ENCODE measurements around the gene TCP10L. TPM values are rescaled to one million over a fixed set of nuclear protein-coding genes. Genes with fewer than 3 reads are reported as not detected.
"Not testable (repeated sequence)": the region's sequence is repeated elsewhere in the genome, so short reads cannot be mapped to it uniquely, and the experiment has no call there.

TCP10L gene
- total RNA-seq, 2 experiments from 2014 or later = 0.34 to 0.41 TPM

GRCh38 chr21:32545948-32546441 is 39.3 kb downstream of the TCP10L start:
- Histone ChIP-seq H3K4me1 (ENCODE audit: insufficient read depth, low read length) (no peaks in the 10 kb centered on the region), H3K9me3 (ENCODE audit: control insufficient read depth in 1 of 2, insufficient read depth in 1 of 2, low read length in 2 of 2) (no peaks in the 10 kb centered on the region), H3K4me3 (ENCODE audit: low read length) (no peak overlapping the region), H3K27ac (ENCODE audit: low read depth in 1 of 2, low read length in 2 of 2) (no peak overlapping the region), H3K36me3 (ENCODE audit: insufficient read depth, low read length) (no peaks in the 10 kb centered on the region), H3K27me3 (ENCODE audit: control insufficient read depth in 1 of 2, insufficient read depth in 2 of 2, low read length in 2 of 2) (no peaks in the 10 kb centered on the region)
- ChIA-PET POLR2A (no interaction called here), CTCF (no interaction called here)
- Mint-ChIP-seq H3K36me3 (ENCODE audit: low read depth) (no peaks in the 10 kb centered on the region), H3K4me1 (ENCODE audit: low read depth) (no peaks in the 10 kb centered on the region), H3K27ac (no peak overlapping the region), H3K4me3 (no peak overlapping the region), H3K27me3 (no peaks in the 10 kb centered on the region), H3K9me3 (no peaks in the 10 kb centered on the region)
- no peak for TF ChIP-seq CTCF (IDR thresholded peaks at IDR 0.05)
- intact Hi-C loops (cut with DNase I, micrococcal nuclease) = no loop called here
- ATAC-seq (ENCODE audit: poor library complexity) (no peak), DNase-seq (no peak)

GRCh38 chr21:32544697-32545096 is 40.6 kb downstream of the TCP10L start:
- intact Hi-C loops (cut with DNase I, micrococcal nuclease) = no loop called here
- Histone ChIP-seq H3K4me1 (ENCODE audit: insufficient read depth, low read length) (no peaks in the 10 kb centered on the region), H3K27me3 (ENCODE audit: control insufficient read depth in 1 of 2, insufficient read depth in 2 of 2, low read length in 2 of 2) (no peaks in the 10 kb centered on the region), H3K36me3 (ENCODE audit: insufficient read depth, low read length) (no peaks in the 10 kb centered on the region), H3K27ac (ENCODE audit: low read depth in 1 of 2, low read length in 2 of 2) (no peak overlapping the region), H3K4me3 (ENCODE audit: low read length) (no peak overlapping the region), H3K9me3 (ENCODE audit: control insufficient read depth in 1 of 2, insufficient read depth in 1 of 2, low read length in 2 of 2) (no peaks in the 10 kb centered on the region)
- Mint-ChIP-seq H3K27me3 (no peaks in the 10 kb centered on the region), H3K9me3 (no peaks in the 10 kb centered on the region), H3K4me3 (no peak overlapping the region), H3K36me3 (ENCODE audit: low read depth) (no peaks in the 10 kb centered on the region), H3K4me1 (ENCODE audit: low read depth) (no peaks in the 10 kb centered on the region), H3K27ac (no peak overlapping the region)
- TF ChIP-seq CTCF (IDR thresholded peaks at IDR 0.05) = no peak
- no peak for DNase-seq
- ChIA-PET POLR2A (interaction anchor here (0.6 kb wide), 1 partner anchor 769 kb away, joined by 3 read pairs; no protein-coding TSS in a partner anchor), CTCF (no interaction called here)
- ATAC-seq (ENCODE audit: poor library complexity) = no peak

GRCh38 chr21:32543975-32544374 is 41.3 kb downstream of the TCP10L start:
- no peak for ATAC-seq (ENCODE audit: poor library complexity)
- Mint-ChIP-seq H3K4me3 (no peak overlapping the region), H3K27ac (no peak overlapping the region), H3K36me3 (ENCODE audit: low read depth) (no peaks in the 10 kb centered on the region), H3K9me3 (no peaks in the 10 kb centered on the region), H3K27me3 (no peaks in the 10 kb centered on the region), H3K4me1 (ENCODE audit: low read depth) (peaks cover 3% of the 10 kb centered on the region)
- Histone ChIP-seq H3K4me1 (ENCODE audit: insufficient read depth, low read length) (no peaks in the 10 kb centered on the region), H3K9me3 (ENCODE audit: control insufficient read depth in 1 of 2, insufficient read depth in 1 of 2, low read length in 2 of 2) (no peaks in the 10 kb centered on the region), H3K27me3 (ENCODE audit: control insufficient read depth in 1 of 2, insufficient read depth in 2 of 2, low read length in 2 of 2) (no peaks in the 10 kb centered on the region), H3K4me3 (ENCODE audit: low read length) (no peak overlapping the region), H3K27ac (ENCODE audit: low read depth in 1 of 2, low read length in 2 of 2) (no peak overlapping the region), H3K36me3 (ENCODE audit: insufficient read depth, low read length) (no peaks in the 10 kb centered on the region)
- intact Hi-C loops (cut with DNase I, micrococcal nuclease) = no loop called here
- ChIA-PET POLR2A (no interaction called here), CTCF (no interaction called here)
- DNase-seq = no peak
- TF ChIP-seq CTCF (IDR thresholded peaks at IDR 0.05) = no peak

GRCh38 chr21:32543056-32543455 is 42.3 kb downstream of the TCP10L start:
- not testable (repeated sequence) for H3K27me3 Mint-ChIP-seq; ATAC-seq (ENCODE audit: poor library complexity); H3K27ac ChIP-seq (ENCODE audit: low read depth in 1 of 2, low read length in 2 of 2)

More at GRCh38 chr21:32543056-32543455, 42.3 kb downstream of the TCP10L start:
- H3K4me3 ChIP-seq (ENCODE audit: low read length); H3K36me3 Mint-ChIP-seq (ENCODE audit: low read depth); intact Hi-C loops (cut with DNase I, micrococcal nuclease); H3K36me3 ChIP-seq (ENCODE audit: insufficient read depth, low read length); H3K4me3 Mint-ChIP-seq; H3K9me3 Mint-ChIP-seq; DNase-seq; H3K4me1 ChIP-seq (ENCODE audit: insufficient read depth, low read length); H3K27ac Mint-ChIP-seq; H3K27me3 ChIP-seq (ENCODE audit: control insufficient read depth in 1 of 2, insufficient read depth in 2 of 2, low read length in 2 of 2); POLR2A ChIA-PET; H3K9me3 ChIP-seq (ENCODE audit: control insufficient read depth in 1 of 2, insufficient read depth in 1 of 2, low read length in 2 of 2): not testable (repeated sequence)
- CTCF ChIA-PET = interaction anchor here (1.1 kb wide), 1 partner anchor 58 kb away, joined by 3 read pairs; no protein-coding TSS in a partner anchor
- peaks cover 11% of the 10 kb centered on the region for H3K4me1 Mint-ChIP-seq (ENCODE audit: low read depth)

All from CD4-positive, alpha-beta T cell (primary cell).